ENCODE measurements around the gene SCN1A. TPM values are rescaled to one million over a fixed set of nuclear protein-coding genes. Genes with fewer than 3 reads are reported as not detected.

The SCN1A gene
- polyA plus RNA-seq, 1 of the 3 experiments (the other 2 are of a cell fraction) = not detected

DNA sequence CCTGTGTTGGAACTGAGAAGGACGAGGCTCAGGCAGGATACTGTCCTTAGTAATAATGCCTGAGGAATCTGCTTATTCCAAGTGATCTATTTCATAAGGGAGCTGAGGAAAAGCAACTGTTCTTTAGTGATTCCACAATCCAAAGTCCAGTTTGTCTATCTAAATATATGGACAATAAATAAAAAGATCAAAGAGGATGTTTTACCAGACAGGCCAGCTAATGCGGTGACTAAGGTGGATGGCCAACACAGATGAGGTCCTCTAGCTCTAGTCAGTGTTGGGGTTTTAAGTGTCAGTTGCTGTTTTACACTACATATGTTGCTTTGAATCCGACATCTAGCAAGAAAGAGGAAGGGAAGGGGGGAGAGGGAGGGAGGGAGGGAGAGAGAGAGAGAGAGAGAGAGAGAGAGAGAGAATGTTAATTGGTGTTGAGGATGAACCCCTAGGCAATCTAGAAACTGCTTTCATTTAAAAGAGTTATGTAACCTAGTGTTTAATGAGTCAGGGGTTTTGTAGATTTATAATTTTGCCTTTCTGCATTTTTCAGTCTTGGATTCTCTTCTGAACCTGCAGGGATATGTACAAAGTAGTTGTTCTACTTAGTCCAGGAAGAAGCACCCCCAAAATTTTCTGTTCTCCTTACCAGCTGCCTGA is 27.0 kb upstream of the SCN1A start:
- H2AFZ ChIP-seq (ENCODE audit: low read depth) = no peak overlapping the region
- H3K79me2 ChIP-seq (ENCODE audit: insufficient read depth) = no peaks in the 10 kb centered on the region
- ChIA-PET POLR2A (no interaction called here), CTCF (interaction anchor here (0.6 kb wide), 2 partner anchors 12 to 86 kb away, joined by 3 to 4 read pairs; no protein-coding TSS in a partner anchor)
- H3K9ac ChIP-seq = no peak overlapping the region
- H3F3A ChIP-seq (replicated peaks; ENCODE audit: insufficient read depth) = no peaks in the 10 kb centered on the region
- no peaks in the 10 kb centered on the region for H3K9me3 ChIP-seq
- 36% methylated on average over 3 of the region's 3 CpGs for WGBS (ENCODE audit: low lambda C conversion rate)
- H3K27ac ChIP-seq (ENCODE audit: low read depth in 2 of 2, low read length in 1 of 2) = no peak overlapping the region
- no peak overlapping the region for H3K4me2 ChIP-seq
- no peak for TF ChIP-seq EZH2phosphoT487 (IDR thresholded peaks at IDR 0.05; ENCODE audit: borderline replicate concordance, low read depth)
- TF ChIP-seq RCOR1 (IDR thresholded peaks at IDR 0.05; ENCODE audit: low read length) = no peak
- no peak for TF ChIP-seq RXRA (IDR thresholded peaks at IDR 0.05; ENCODE audit: borderline replicate concordance, low read depth)
- TF ChIP-seq RAD21 (IDR thresholded peaks at IDR 0.05; ENCODE audit: low read length) = no peak
- no peak for TF ChIP-seq GATA2 (CRISPR knock-in tag; IDR thresholded peaks at IDR 0.05)
- TF ChIP-seq NRF1 (IDR thresholded peaks at IDR 0.05; ENCODE audit: low read depth, low read length) = no peak
- TF ChIP-seq, protein P1, sequence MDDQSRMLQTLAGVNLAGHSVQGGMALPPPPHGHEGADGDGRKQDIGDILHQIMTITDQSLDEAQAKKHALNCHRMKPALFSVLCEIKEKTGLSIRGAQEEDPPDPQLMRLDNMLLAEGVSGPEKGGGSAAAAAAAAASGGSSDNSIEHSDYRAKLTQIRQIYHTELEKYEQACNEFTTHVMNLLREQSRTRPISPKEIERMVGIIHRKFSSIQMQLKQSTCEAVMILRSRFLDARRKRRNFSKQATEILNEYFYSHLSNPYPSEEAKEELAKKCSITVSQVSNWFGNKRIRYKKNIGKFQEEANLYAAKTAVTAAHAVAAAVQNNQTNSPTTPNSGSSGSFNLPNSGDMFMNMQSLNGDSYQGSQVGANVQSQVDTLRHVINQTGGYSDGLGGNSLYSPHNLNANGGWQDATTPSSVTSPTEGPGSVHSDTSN (IDR thresholded peaks at IDR 0.05) = no peak
- no peak for TF ChIP-seq TCF12 (IDR thresholded peaks at IDR 0.05)
- no peaks in the 10 kb centered on the region for H3K4me1 ChIP-seq (ENCODE audit: control insufficient read depth in 1 of 2, insufficient read depth in 2 of 2, low read depth in 1 of 2, low read length in 1 of 2)
- DNase-seq = no peak
- no peak overlapping the region for H3K4me3 ChIP-seq (ENCODE audit: low read depth in 2 of 2, low read length in 1 of 2)
- H3K27me3 ChIP-seq (ENCODE audit: insufficient read depth) = no peaks in the 10 kb centered on the region
- H4K20me1 ChIP-seq (ENCODE audit: insufficient read depth) = no peaks in the 10 kb centered on the region
- H3K9me2 ChIP-seq = no peaks in the 10 kb centered on the region
- H3K36me3 ChIP-seq (replicated peaks in 1 of 2; ENCODE audit: control insufficient read depth in 1 of 2, insufficient read depth in 2 of 2, low read length in 1 of 2) = no peaks in the 10 kb centered on the region

DNA sequence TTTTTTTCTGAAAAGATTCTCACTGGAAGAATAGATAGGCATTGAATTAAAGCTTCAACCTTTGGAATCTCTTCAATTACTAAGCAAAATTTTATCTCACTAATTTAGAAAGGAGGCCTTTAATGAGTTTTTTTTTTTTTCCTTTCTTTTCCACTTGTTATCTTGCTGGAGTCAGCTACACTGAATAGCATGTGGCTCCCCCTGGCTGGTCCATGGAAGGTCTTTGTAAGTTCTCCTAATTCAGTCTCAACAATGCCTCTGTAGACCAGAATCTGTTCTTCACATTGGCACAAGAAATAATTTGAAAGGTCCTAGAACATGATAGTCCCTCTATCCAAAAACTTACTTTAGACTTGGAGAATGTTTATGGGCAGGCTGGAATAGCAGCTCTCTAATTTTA is 24.2 kb upstream of the SCN1A start:
- Histone ChIP-seq H3K9me2 (no peaks in the 10 kb centered on the region), H4K20me1 (ENCODE audit: insufficient read depth) (no peaks in the 10 kb centered on the region), H3F3A (replicated peaks; ENCODE audit: insufficient read depth) (no peaks in the 10 kb centered on the region), H3K36me3 (replicated peaks in 1 of 2; ENCODE audit: control insufficient read depth in 1 of 2, insufficient read depth in 2 of 2, low read length in 1 of 2) (no peaks in the 10 kb centered on the region), H3K4me2 (no peak overlapping the region), H3K79me2 (ENCODE audit: insufficient read depth) (no peaks in the 10 kb centered on the region), H3K9me3 (no peaks in the 10 kb centered on the region), H3K4me1 (ENCODE audit: control insufficient read depth in 1 of 2, insufficient read depth in 2 of 2, low read depth in 1 of 2, low read length in 1 of 2) (no peaks in the 10 kb centered on the region), H3K27me3 (ENCODE audit: insufficient read depth) (no peaks in the 10 kb centered on the region), H3K9ac (no peak overlapping the region), H2AFZ (ENCODE audit: low read depth) (no peak overlapping the region), H3K27ac (ENCODE audit: low read depth in 2 of 2, low read length in 1 of 2) (no peak overlapping the region), H3K4me3 (ENCODE audit: low read depth in 2 of 2, low read length in 1 of 2) (no peak overlapping the region)
- ChIA-PET CTCF (interaction anchor here (0.8 to 1.4 kb wide), 3 partner anchors 9 to 267 kb away, joined by 3 to 4 read pairs (median 3); no protein-coding TSS in a partner anchor), POLR2A (no interaction called here)
- DNase-seq = no peak
- no peak for TF ChIP-seq ELF1 (IDR thresholded peaks at IDR 0.05)
- TF ChIP-seq NRF1 (IDR thresholded peaks at IDR 0.05; ENCODE audit: low read depth, low read length) = no peak
- TF ChIP-seq GABPA (IDR thresholded peaks at IDR 0.05; ENCODE audit: low read depth) = no peak
- TF ChIP-seq EZH2phosphoT487 (IDR thresholded peaks at IDR 0.05; ENCODE audit: borderline replicate concordance, low read depth) = no peak
- no peak for TF ChIP-seq RXRA (IDR thresholded peaks at IDR 0.05; ENCODE audit: borderline replicate concordance, low read depth)
- TF ChIP-seq RFX5 (IDR thresholded peaks at IDR 0.05; ENCODE audit: low read length) = no peak
- no peak for TF ChIP-seq MEF2A (IDR thresholded peaks at IDR 0.05; ENCODE audit: borderline replicate concordance, low read depth)
- TF ChIP-seq MXI1 (IDR thresholded peaks at IDR 0.05; ENCODE audit: low read depth, low read length) = no peak

Measured in SK-N-SH (cell line).